ENCODE data around the gene CGB5. TPM values are rescaled to one million over a fixed set of nuclear protein-coding genes. Genes with fewer than 3 reads are reported as not detected.
"Not testable (repeated sequence)": the region's sequence is repeated elsewhere in the genome, so short reads cannot be mapped to it uniquely, and the experiment has no call there.

The CGB5 gene
- total RNA-seq, 4 donors from 2014 or later, result not detected

- 46% methylated on average over 16 of the region's 16 CpGs for WGBS
Observed at GRCh38 chr19:49020931-49021895, 22.4 kb upstream of the CGB5 start.

DNA sequence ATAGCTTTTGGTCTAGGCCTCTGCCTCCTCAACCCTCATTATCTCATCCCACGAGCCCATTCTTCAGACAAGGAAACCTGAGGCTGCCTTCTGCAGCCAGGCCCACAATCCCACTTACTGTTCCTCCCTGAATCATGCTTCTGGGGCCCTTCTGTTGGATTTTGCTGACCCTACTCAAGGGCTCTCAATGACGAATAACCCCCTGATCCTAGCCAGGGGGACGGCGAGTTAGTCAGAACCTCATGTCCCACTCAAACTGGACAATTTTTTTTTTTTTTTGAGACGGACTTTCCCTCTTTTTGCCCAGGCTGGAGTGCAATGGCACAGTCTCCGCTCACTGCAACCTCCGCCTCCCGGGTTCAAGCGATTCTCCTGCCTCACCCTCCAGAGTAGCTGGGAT lies 21.5 kb upstream of the CGB5 start:
- no peak overlapping the region for H3K27ac ChIP-seq (replicated peaks in 1 of 4)
- no peaks in the 10 kb centered on the region for H3K9me3 ChIP-seq
- no peak for DNase-seq (ENCODE audit: extremely low spot score)
- H3K4me1 ChIP-seq, result peaks cover 19 to 28% (median 26%) of the 10 kb centered on the region in 4 donors
- H3K36me3 ChIP-seq, result no peaks in the 10 kb centered on the region
- H3K4me3 ChIP-seq, result no peak overlapping the region
- intact Hi-C loops (cut with DNase I), result no loop called here
- no peak for TF ChIP-seq POLR2A (IDR thresholded peaks at IDR 0.05; ENCODE audit: low read depth)
- TF ChIP-seq, protein P1, sequence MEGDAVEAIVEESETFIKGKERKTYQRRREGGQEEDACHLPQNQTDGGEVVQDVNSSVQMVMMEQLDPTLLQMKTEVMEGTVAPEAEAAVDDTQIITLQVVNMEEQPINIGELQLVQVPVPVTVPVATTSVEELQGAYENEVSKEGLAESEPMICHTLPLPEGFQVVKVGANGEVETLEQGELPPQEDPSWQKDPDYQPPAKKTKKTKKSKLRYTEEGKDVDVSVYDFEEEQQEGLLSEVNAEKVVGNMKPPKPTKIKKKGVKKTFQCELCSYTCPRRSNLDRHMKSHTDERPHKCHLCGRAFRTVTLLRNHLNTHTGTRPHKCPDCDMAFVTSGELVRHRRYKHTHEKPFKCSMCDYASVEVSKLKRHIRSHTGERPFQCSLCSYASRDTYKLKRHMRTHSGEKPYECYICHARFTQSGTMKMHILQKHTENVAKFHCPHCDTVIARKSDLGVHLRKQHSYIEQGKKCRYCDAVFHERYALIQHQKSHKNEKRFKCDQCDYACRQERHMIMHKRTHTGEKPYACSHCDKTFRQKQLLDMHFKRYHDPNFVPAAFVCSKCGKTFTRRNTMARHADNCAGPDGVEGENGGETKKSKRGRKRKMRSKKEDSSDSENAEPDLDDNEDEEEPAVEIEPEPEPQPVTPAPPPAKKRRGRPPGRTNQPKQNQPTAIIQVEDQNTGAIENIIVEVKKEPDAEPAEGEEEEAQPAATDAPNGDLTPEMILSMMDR (IDR thresholded peaks at IDR 0.05), result no peak
- TF ChIP-seq EP300 (IDR thresholded peaks at IDR 0.05), result no peak
- TF ChIP-seq POLR2AphosphoS5 (IDR thresholded peaks at IDR 0.05), result no peak
- 93% methylated on average over 9 of the region's 9 CpGs for WGBS
- peaks cover 0 to 37% (median 14%) of the 10 kb centered on the region in 4 donors for H3K27me3 ChIP-seq

More at GRCh38 chr19:49020931-49021895, 22.4 kb upstream of the CGB5 start:
- H3K27me3 ChIP-seq, result peaks cover 0 to 41% (median 14%) of the 10 kb centered on the region in 4 donors
- DNase-seq (ENCODE audit: extremely low spot score), result no peak
- peaks cover 19 to 30% (median 26%) of the 10 kb centered on the region in 4 donors for H3K4me1 ChIP-seq
- intact Hi-C loops (cut with DNase I), result no loop called here
- no peak overlapping the region for H3K4me3 ChIP-seq
- H3K36me3 ChIP-seq, result peaks cover 0 to 4% (median 2%) of the 10 kb centered on the region in 4 donors
- TF ChIP-seq EP300 (IDR thresholded peaks at IDR 0.05), result no peak
- TF ChIP-seq, protein P1 (IDR thresholded peaks at IDR 0.05), result no peak
- TF ChIP-seq POLR2A (IDR thresholded peaks at IDR 0.05; ENCODE audit: low read depth), result no peak
- no peaks in the 10 kb centered on the region for H3K9me3 ChIP-seq
- H3K27ac ChIP-seq (replicated peaks in 1 of 4), result no peak overlapping the region

DNA sequence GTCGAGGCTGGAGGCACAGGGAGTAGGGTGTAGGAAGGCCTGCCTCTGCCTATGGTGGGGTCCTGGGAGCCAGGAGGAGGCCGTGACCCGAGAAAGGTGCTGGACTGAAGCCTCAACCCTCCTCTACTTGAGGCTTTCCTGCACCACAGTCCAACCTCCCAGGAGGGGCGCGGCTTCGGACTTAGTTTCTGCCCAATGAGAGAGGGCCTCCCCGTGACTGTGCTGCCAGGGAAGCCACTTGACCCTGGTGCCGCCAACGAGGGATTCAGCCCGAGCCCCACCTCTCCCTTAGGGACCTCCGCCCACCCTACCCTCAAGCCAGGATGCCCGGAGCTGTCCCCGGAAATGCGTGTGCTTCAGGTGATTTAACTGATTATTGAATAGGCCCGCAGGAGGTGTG lies 19.4 kb upstream of the CGB5 start, which contains the start of gene CGB3:
CGB3 (minus strand) TSS at position 101 of the 400 bp plus-strand sequence. CDS start 362 bp downstream, outside the sequence.
- H3K4me1 ChIP-seq; H3K4me3 ChIP-seq; DNase-seq (ENCODE audit: extremely low spot score); H3K27ac ChIP-seq (replicated peaks in 1 of 4); H3K9me3 ChIP-seq; intact Hi-C loops (cut with DNase I); H3K36me3 ChIP-seq: not testable (repeated sequence)
- peaks cover 0 to 19% (median 11%) of the 10 kb centered on the region in 4 donors for H3K27me3 ChIP-seq
- WGBS, result 76% methylated on average over 12 of the region's 15 CpGs

GRCh38 chr19:49025088-49025487 lies 18.6 kb upstream of the CGB5 start:
- H3K4me1 ChIP-seq; H3K36me3 ChIP-seq; H3K9me3 ChIP-seq; H3K27ac ChIP-seq (replicated peaks in 1 of 4); intact Hi-C loops (cut with DNase I); H3K4me3 ChIP-seq; DNase-seq (ENCODE audit: extremely low spot score): not testable (repeated sequence)
- WGBS, result 92% methylated on average over 2 of the region's 6 CpGs
- H3K27me3 ChIP-seq, result peaks cover 0 to 10% (median 4%) of the 10 kb centered on the region in 4 donors

GRCh38 chr19:49025599-49025998 lies 18.0 kb upstream of the CGB5 start:
- DNase-seq (ENCODE audit: extremely low spot score); H3K4me3 ChIP-seq; H3K9me3 ChIP-seq; H3K36me3 ChIP-seq; intact Hi-C loops (cut with DNase I); H3K27me3 ChIP-seq; H3K27ac ChIP-seq (replicated peaks in 1 of 4); H3K4me1 ChIP-seq: not testable (repeated sequence)
- WGBS, result 81% methylated on average over 23 of the region's 23 CpGs

DNA sequence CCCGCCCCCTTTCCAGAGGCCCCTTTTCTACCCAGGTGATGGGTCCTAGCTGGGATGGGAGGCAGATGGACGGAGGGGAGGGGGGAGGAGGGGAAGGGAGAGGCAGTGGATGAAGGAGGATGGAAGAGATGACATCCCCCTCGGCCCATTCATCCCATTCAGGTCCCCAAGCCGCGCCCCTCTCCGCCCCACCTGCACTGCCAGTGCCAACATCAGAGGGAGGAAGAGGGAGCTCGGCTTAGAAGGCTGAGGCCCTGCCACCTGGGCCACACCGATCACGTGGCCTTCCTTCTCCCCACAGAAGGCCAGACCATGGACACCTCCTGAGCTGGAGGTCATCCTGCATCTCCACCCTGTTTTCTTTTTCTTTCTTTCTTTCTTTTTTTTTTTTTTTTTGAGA lies 15.0 kb upstream of the CGB5 start:
- H3K4me3 ChIP-seq; H3K4me1 ChIP-seq; H3K9me3 ChIP-seq; H3K27ac ChIP-seq (replicated peaks in 1 of 4); H3K27me3 ChIP-seq; DNase-seq (ENCODE audit: extremely low spot score); H3K36me3 ChIP-seq; intact Hi-C loops (cut with DNase I): not testable (repeated sequence)
- WGBS, result 83% methylated on average over 9 of the region's 9 CpGs

DNA sequence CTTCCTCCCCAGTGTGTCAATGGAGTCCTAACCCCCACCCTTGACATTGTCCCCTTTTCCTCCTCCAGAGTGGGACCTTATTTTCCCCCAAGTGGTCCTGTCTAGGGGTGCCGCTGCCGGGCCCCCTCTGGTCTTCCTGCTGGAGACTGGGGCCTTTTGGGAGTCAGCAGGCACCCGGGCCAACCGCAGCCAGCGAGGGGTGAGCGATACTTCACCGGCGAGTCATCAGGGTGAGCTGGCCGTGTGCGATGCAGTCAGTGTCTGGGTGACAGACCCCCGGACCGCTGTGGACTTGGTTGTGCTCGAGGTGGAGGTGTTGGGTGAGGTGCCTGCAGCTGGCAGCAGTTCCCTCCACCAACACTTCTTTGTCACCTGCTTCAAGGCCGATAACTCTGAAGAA lies 13.9 kb upstream of the CGB5 start:
- DNase-seq (ENCODE audit: extremely low spot score); H3K27ac ChIP-seq (replicated peaks in 1 of 4); H3K4me3 ChIP-seq; H3K9me3 ChIP-seq; H3K36me3 ChIP-seq; H3K4me1 ChIP-seq; intact Hi-C loops (cut with DNase I); H3K27me3 ChIP-seq: not testable (repeated sequence)
- WGBS, result 88% methylated on average over 13 of the region's 14 CpGs

DNA sequence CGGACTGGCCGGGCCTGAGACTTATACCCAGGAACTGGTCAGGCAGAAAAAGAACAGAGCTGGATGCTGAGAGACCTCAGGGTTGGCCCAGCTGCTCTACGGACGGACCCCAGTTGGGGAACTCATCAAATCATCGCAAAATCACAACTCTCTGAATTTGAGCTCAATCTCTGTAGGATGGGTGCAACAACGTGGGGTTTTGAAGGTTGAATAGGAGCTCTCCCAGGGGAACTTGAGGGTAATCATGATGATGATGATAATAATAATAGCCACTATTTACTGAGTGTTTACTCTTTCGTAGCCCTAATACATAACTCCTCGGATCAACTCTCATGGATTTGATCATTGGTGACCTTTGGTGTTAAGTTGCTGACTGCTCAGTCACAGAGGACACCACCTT lies 13.3 kb upstream of the CGB5 start:
- DNase-seq (ENCODE audit: extremely low spot score); H3K27me3 ChIP-seq; H3K4me1 ChIP-seq; H3K4me3 ChIP-seq; H3K27ac ChIP-seq (replicated peaks in 1 of 4); H3K36me3 ChIP-seq; intact Hi-C loops (cut with DNase I); H3K9me3 ChIP-seq: not testable (repeated sequence)
- WGBS, result 80% methylated on average over 2 of the region's 8 CpGs

Measured in esophagus muscularis mucosa (tissue), 4 donors.